HG03571 (cell line): ENCODE results near the gene GLIS1.

Source experiments
- ATAC-seq: cut with Tn5 transposase; IDR thresholded peaks from one replicate; pipeline ENCODE4 v1.9.1; 2021; ENCODE audit not compliant: unreplicated experiment

The GLIS1 gene

DNA sequence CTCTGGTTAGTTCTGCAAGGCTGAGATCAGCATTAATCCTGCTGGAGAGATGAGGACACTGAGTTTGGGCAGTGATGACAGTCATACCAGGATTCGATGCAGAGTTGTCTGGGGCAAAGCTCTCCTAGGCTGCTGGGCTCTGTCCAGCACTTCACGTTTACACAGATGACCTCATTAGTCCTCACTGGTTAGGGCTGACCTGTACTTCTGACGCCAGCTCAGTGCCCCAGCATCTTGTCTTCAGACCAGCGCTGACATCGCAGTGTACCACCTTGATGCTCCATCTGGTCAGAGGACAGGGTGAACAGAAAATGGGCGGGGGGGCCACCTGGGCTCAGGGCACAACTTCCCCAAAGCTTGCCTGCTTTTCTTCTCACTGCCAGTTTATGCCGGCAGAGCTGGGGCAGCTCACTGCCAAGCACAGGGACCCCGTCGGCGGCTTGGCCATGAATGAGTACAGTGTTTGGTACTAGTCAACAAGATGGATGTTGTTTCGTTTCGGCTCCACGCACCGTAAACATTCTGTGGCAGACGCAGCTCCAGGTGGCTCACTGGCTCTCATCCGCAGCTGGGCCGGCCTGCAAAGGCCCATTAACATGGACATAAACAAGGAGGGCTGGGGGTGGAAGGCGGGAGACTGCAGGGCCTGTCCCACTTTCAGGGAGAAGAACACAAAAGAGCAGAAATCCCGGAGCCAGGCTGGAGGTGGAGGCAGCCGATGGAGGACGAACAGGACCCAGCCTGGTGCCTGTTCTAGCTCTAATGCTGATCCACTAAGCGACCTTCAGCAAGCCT is 118.7 kb downstream of the GLIS1 start:
- ATAC-seq, result no peak

DNA sequence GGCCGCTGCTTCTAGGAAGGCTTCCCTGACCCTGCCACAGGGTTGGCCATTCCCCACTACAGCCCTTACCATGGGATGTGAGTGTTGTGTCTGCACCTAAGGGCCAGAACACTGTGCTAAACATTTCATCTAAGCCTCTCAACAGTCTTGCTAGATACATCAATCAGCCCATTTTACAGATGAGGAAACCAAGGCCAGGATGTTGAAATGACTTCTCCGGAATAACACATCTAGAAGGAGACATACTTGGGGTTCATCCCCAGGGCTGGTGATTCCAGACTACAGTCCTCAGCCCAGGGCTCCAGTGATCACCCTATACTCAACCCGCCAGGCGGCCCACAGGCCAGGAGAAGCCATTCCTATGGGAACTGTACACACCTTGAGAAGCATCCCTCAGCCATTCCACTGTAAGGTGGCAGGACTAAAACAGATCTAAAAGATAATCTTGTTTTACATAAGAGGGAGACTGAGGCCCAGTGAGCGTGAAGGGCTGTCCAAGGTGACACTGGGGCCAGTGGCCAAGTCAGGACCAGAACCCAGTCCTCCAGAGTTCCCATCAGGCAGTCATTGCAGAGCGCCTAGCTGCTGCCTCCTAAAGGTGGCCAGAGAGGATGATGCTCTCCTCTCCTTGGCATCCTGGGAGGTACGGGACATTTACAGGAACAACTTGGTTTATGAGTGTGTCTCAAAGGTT is 119.5 kb downstream of the GLIS1 start:
- ATAC-seq, result no peak

DNA sequence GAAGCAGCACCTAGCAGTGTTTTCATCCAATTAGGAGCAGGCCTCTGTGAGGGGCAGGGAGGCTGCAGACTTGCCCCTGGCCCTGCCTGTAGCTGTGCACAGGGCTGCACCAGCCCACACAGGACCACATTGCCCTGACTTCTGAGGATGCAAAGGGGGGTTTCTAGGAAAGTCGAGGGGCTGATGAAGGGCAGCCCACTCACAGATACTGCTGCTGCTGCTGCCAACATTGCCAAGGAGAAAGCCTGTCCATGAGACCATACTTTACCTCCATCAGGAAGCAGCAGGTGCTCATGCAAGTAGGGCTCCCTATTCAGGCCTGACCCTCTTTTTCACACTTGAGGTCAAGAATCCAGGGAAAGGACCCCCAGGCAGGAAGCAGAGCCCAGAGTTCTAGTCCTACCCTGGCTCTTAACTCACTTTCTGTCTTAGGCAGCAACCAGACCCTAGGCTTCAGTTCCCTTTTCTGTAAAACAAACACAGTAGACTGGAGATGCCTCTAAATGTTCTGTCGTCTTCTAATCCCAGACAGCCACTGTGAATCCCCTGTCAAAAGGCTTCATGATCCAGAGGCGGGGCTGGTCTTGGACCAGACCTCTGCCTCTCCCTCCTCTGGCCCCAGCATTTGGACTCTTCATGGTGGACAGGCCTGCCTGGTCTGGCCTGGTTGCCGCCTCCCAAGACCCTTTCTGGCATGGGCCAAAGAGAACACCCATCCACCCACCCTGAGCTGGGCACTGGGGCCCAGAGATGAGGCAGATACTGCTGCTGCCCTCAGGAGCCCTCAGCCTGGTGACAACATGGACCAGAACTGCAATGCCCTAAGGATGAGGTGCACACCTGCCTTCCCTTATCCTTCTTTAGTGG is 120.2 kb downstream of the GLIS1 start:
- ATAC-seq, result no peak

DNA sequence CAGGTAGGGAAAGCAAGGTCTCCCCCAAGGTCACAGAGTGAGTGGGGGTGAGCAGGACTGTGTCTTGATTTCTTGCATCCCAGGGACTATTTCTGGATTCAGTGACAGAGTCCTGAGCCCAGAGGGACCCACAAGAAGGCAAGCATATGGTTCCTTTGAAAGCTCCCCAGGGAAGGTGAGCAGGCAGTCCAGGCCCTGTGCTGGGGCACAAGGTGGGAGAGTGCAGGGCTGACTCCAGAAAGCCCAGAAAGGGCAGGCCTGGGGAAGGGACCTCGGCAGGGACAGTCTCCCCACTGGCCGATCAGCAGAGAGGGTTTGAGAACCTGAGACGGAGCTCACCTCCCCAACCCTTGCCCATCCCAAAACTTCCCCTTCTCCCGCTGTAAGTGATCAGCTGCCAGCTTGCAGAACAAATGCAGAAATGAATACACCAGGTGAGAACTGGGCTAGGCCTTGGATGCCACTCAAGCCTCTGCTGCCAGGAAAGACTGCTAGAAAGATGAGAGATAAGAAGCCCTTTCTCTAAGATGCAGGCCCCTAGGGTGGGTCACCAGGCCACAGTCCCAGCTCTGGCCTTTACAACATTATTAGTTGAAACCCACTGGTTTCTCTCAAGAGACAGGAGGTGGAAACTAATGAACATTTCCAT is 121.0 kb downstream of the GLIS1 start:
- no peak for ATAC-seq

DNA sequence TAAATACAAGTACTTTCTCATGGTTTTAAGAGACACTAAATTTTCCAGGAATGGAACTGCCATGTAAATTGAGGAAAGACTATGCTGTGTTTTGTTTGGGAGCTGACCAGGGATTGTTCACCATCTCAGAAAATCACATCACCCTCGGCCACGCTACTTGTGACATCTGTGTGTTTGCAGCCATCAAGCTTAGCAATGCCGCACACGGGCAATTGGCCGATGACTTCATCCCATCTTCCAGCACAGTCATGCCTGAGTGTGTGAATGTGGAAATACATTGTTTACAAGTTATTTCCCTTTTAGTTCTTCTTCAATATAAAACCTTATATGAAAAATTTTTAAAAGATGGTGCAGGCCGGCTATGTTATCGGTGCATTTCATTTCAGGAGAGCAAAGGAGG is 121.6 kb downstream of the GLIS1 start:
- no peak for ATAC-seq

DNA sequence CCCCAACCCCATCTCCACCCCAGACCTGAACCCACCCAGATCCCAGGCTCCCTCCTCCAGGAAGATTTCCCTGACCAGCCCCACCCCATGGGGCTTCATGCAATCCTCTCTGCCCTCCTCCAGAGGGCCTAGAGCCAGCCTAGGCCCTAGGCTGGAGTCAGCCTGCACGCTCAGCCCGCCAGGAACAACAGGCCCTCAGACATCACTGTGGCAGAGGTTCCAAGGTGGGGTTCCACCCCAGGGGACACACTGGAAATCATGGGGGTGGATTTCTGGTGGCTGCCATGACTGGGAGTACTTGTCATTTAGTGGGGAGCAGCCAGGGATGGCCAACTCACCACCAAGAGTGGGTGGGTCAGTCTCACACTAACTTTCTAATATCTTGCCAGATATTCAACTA is 122.0 kb downstream of the GLIS1 start:
- ATAC-seq, result no peak

DNA sequence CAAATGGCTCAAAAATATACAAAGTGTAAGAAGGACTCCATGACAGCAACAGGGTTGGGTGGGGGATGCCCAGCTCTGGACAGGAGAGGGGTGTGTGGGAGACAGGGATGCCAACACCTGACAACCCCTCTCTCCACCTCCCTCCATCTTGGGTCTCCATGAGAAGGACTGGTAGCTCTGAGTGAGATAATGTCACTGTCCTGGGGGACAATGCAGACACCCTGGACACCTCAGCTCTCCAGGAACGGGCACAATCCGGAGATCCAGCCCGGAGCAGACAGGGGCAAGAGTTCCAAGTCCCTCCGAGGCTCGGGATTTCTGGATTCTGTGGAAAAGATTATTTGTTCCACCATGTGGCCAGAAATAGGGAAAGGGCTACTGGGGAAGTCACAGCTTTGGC is 122.5 kb downstream of the GLIS1 start:
- ATAC-seq, result no peak

DNA sequence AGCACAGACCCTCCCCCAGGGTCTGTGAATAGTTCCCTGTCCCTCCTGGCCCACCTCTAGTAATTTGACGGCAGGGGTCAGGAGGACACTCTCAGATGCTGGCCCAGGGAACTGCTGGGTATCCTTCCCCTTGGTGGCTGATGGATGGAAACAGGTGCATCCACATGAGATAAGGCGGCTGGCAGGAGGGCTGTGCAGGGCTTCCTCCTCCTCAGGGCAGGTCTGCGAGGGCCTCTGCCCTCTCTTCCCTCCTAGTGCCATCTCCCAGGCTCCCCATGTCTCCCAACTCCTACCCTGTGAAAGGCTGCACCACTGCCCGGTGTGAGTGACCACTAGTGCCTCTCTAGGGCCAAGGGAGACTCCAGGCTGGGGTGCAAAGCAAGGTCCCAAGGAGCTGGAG is 123.9 kb downstream of the GLIS1 start:
- no peak for ATAC-seq

DNA sequence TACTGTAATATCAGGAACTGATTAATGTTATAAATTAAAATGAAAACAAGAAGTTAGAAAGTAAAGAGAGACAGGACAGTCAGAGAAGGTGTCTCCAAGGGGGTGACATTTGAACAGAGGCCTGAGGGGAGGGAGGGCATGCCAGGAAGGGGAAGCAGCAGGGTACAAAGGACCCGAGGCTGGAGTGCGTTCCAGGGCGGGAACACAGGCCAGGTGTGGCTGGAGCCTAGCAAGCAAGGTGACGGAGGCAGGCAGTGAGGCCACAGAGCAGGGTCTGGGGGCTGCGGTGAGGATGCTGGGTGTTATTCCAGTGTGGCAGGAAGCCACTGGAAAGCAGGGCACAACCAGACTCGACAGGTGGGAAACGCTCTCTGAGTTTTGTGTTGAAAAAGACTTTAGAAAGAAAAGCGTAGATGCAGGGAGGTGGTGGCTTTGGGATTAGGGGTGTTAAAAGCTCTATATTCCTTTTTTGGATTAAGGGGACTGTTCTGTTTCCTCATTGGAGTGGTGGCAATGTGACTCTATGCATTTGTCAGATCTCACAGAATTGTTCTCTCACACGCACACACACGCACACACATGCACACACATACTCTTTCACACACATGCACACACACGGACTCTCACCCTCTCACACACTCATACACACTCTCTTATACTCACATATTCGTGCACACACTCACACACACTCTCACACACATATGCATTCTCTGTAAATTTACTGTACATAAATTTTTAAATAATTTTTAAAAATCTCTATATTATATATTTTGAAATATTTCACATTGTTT is 124.5 kb downstream of the GLIS1 start:
- ATAC-seq, result no peak

DNA sequence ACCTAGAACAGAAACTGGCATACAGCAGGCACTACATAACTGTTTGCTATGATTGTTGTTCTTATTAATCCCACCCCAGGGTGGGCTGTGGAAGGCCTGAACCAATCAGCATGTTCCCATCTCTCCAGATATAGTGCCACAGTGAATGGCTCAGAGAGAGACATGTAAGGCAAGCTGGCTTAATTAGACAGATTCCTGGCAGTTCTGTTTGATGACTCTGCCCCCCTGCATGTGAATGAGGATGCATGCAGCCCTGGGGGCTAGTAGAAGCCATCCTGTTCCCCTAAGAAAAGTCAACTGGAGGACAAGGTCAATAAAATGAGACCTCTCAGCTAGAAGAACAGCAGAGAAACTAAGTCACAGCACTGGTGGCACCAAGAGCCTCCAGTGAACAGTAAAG is 130.3 kb downstream of the GLIS1 start:
- ATAC-seq, result no peak

DNA sequence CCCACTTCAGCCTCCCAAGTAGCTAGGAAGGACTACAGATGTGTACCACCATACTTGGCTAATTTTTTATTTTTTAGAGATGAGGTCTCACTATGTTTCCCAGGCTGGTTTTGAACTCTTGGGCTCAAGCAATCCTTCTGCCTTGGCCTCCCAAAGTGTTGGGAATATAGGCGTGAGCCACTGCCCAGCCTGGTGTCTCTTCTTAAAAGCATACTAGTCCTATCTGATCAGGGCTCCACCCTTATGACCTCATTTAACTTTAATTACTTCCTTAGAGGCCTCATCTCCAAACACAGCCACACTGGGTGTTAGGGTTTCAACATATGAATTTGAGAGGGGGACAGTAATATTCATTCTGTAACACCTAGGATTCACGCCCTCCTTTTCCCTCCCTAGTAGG is 130.9 kb downstream of the GLIS1 start:
- ATAC-seq, result no peak

DNA sequence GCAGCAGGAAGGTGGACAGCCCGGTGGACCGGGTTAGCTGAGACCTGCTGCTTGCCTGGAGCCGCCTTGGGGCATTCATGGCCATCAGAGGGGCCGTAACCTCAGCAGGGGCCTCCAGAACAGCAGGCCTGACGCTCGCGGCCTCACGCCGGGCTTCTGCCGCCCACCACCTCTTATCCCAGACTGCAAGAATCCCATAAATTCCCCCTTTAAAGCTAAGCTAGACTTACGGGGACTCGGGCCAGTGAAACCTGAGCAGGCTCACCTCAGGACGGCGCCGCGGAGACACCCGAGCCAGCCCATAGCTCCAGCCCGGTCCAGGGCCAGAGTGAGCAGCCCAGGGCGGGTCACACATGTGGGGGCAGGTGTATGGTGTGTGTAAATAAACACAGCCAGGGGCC is 132.3 kb downstream of the GLIS1 start:
- no peak for ATAC-seq

DNA sequence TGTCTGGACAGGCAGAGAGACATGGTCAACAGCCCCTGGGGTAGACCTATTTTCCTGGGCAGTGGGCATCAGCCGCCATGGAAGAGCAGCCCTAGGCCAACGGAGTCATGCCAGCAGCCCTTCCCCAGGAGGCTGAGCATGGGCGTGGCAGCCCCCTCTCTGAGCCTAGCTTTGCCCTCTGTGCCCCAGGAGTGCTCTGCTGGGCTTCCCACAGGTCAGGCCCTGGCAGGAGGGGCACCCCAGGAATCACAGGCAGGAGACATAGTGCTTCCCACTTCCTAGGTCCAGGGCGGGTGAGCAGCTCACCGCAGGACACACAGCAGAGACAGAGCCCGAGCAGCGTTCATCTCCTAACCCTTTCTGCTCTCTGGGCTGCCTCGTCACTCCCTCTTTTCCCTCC is 132.8 kb downstream of the GLIS1 start:
- no peak for ATAC-seq

DNA sequence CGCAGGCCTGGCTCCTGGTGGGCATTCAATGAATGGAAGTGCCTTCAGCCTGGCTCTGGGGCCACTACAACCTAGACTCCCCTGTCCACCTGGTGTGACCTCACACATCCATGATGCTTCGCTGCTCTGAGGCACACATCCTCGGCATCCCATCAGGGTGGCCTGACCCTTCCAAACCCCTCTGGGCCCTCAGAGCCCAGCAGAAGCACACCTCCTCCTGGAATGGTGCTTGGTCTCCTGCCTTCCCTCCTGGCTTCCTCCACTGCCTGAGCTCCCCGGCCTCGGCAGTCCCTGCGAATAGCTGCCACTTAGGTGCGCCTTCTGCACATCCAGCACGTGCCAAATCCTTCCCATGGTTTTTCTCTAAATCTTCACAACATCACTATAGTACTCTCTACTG is 133.8 kb downstream of the GLIS1 start:
- no peak for ATAC-seq

DNA sequence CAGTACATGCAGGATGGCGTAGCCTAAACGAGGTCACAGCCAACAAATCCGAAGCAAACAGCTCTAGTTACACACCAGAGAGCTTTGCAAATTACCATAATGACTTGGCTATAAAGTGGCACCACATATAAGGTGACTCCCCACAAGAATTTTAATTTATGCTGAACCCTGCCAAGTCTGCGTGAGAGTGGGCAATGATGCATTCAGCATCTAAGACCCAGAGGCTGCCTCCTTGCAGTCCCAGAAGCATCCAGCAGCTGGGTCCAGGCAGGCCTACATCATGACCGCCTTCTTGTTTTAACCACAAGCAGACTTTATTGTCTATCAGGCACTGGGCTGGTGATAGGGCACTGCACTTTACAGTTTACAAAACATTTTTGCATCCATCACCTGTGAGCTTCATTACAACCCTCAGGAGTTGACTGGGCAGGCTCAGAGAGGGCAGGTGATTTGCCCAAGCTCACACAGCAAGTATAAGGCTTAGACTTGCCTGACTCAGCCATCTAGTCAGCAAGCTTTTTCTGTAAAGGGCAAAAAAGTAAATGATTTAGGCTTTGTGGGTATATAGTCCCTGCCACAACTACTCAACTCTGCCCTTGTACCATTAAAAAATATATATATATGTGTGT is 134.6 kb downstream of the GLIS1 start:
- no peak for ATAC-seq

DNA sequence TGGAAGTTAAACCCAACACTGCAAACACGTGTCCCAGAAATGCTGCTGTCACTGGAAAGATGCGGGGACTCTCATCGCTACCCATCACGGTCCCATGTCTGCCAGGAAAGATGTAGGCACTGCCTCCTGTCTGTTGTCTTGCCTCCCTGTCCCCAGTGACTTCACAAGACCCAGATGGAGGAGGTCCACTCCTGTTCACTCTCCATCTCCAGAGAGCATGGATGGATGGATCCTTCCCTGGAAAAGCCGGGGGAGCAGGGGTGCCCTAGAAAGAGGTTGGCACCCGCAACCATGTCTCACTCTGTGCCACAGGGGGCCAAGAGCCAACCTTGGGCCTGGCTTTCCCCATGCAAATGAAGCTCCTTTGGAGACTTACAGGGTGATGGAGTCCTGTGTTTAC is 135.5 kb downstream of the GLIS1 start:
- ATAC-seq, result no peak

DNA sequence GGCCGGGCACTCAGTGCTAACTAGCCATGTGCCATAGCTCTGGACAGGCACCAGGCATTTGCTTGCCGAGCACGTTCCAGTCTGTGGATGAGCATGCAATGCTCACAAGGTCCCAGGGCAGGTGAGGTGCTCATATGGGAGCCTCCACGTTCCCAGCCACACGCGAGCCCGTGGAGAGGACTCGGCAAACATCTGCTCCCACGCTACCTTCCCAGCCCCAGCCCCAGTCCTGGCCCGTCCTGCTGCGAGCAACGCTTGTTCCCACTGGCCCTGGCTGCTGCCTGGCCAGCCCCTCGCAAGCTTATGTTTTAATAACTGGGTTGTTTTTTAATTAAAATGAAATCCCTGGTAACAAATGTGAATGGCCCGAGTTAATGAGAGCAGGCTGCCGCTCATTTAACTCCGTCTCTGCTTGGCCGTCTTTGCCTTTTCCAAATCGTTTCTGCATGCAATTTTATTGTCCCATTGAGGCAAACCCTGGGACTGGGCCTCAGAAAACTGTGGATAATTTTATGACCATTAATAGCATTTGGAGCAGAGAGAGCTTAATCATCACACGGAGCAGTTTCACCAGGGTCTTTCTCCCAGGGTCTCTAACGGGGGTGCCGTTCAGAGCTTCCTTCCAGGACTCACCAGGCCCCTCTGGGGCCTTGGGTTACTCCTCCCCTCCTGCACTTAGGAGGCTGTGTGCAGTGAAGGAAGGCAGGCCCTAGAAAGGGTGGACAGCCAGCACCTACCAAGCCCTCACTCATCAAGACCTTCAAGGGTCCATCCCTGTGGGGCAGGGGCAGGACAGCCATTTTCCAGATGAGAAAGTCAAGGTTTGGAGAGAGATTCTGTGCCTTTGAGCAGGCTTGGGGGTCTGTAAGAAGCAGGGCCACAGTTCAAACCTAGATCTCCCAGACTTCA is 136.8 kb downstream of the GLIS1 start:
- no peak for ATAC-seq

DNA sequence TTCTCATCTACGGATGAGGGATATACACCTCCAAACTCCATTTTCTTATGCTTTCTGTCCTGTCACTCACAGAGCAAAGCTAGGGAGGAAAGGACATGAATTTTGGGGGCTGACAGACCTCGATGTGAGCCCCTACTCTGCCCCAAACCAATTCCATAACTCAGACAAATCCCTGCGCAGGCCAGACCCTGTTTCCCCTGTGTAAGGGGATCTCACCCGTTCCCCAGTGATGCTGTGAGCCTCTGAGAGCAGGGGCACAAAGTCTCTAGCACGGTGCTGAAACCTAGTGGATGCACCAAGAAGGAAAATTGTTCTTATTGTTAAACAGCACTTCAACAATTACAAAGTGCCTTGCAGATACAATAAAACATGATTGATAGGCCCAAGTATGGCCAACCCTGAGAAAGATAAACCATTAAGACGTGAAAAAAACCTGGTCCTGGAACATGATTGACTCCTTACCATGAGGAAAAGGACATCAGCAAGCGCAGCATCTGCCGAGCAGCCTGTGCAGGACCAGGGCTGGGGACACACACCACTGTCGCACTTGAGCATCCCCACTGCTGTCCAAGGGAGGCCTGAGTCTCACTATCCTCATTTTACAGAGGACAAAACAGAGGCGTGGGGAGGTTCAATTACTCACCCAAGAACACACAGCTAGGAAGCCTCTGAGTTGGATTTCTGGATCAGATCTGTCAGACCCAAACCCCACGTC is 137.8 kb downstream of the GLIS1 start:
- ATAC-seq, result no peak
